Nephron progenitor cell (in vitro differentiated cells): Measurements from ENCODE around the gene GFPT2.

Experiments
- DNase-seq: peaks from one replicate; pipeline ENCODE4 v3.0.0; 2021
- H3K27ac Mint-ChIP-seq: 2 replicates; pipeline ENCODE4 v1.8.0; 2021; ENCODE audit warnings: mild to moderate bottlenecking, moderate library complexity, mixed read lengths
- H3K27me3 Mint-ChIP-seq: 2 replicates; pipeline ENCODE4 v1.8.0; 2021; ENCODE audit warnings: mild to moderate bottlenecking, low read depth, mixed read lengths; ENCODE audit not compliant: poor library complexity
- H3K36me3 Mint-ChIP-seq: 2 replicates; pipeline ENCODE4 v1.8.0; 2021; ENCODE audit warnings: low read depth, mixed read lengths
- H3K4me1 Mint-ChIP-seq: 2 replicates; pipeline ENCODE4 v1.8.0; 2021; ENCODE audit warnings: mixed read lengths
- H3K4me3 Mint-ChIP-seq: 2 replicates; pipeline ENCODE4 v1.8.0; 2021; ENCODE audit warnings: mild to moderate bottlenecking, moderate library complexity, mixed read lengths
- H3K9me3 Mint-ChIP-seq: 2 replicates; pipeline ENCODE4 v1.8.0; 2021; ENCODE audit warnings: mild to moderate bottlenecking, moderate library complexity, mixed read lengths
- TF ChIP-seq, protein P1 (sequence below): fragments of 200-600 bp; sonication (generic); IDR thresholded peaks from 2 replicates; pipeline ENCODE4 v1.5.0; 2021; ENCODE audit warnings: antibody characterized with exemption

GFPT2 gene

DNA sequence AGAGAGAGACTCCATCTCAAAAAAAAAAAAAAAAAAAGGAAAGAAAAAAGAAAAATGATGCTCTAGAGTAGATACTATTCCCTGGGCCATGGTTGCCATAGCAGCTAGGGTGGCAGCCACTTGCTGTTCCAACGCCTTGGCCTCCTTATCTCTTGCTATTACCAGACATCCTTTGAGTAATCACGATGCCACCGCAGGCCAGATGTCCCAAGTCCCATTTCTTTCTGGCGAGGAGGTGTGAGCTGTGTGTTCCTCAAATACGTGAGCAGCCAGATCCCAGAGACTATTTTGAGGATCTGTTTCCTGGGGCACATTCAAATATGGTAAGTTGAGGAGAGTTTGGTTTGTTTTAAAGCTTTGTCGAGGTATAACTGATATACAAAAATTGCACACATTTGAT lies 23.4 kb upstream of the GFPT2 start:
- peaks cover 7% of the 10 kb centered on the region for H3K27me3 Mint-ChIP-seq
- no peaks in the 10 kb centered on the region for H3K36me3 Mint-ChIP-seq
- TF ChIP-seq, protein P1, sequence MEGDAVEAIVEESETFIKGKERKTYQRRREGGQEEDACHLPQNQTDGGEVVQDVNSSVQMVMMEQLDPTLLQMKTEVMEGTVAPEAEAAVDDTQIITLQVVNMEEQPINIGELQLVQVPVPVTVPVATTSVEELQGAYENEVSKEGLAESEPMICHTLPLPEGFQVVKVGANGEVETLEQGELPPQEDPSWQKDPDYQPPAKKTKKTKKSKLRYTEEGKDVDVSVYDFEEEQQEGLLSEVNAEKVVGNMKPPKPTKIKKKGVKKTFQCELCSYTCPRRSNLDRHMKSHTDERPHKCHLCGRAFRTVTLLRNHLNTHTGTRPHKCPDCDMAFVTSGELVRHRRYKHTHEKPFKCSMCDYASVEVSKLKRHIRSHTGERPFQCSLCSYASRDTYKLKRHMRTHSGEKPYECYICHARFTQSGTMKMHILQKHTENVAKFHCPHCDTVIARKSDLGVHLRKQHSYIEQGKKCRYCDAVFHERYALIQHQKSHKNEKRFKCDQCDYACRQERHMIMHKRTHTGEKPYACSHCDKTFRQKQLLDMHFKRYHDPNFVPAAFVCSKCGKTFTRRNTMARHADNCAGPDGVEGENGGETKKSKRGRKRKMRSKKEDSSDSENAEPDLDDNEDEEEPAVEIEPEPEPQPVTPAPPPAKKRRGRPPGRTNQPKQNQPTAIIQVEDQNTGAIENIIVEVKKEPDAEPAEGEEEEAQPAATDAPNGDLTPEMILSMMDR: no peak
- peaks cover 23% of the 10 kb centered on the region for H3K4me1 Mint-ChIP-seq
- no peak for DNase-seq
- H3K27ac Mint-ChIP-seq: no peak overlapping the region
- H3K4me3 Mint-ChIP-seq: no peak overlapping the region
- H3K9me3 Mint-ChIP-seq: no peaks in the 10 kb centered on the region

DNA sequence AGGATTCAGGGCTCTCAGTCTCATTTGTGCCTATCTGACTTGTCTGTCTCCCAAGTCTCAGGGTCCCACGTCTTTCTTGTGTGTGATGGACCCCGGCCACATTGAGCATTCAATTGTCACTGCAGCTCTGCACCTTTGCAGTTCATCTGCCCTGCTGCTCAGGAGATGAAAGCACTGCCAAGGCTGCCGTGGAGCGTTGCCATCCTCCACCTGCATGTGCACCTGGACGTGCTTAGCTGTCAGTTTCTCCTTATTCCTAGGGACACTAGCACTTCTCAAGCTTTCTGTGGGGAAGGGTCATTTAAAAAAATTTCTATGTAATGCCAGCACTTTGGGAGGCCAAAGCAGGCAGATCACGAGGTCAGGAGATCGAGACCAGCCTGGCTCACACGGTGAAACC lies 22.8 kb upstream of the GFPT2 start:
- no peak for DNase-seq
- peaks cover 18% of the 10 kb centered on the region for H3K4me1 Mint-ChIP-seq
- no peak overlapping the region for H3K27ac Mint-ChIP-seq
- no peak overlapping the region for H3K4me3 Mint-ChIP-seq
- peaks cover 7% of the 10 kb centered on the region for H3K27me3 Mint-ChIP-seq
- no peaks in the 10 kb centered on the region for H3K36me3 Mint-ChIP-seq
- TF ChIP-seq, protein P1: no peak
- H3K9me3 Mint-ChIP-seq: no peaks in the 10 kb centered on the region

DNA sequence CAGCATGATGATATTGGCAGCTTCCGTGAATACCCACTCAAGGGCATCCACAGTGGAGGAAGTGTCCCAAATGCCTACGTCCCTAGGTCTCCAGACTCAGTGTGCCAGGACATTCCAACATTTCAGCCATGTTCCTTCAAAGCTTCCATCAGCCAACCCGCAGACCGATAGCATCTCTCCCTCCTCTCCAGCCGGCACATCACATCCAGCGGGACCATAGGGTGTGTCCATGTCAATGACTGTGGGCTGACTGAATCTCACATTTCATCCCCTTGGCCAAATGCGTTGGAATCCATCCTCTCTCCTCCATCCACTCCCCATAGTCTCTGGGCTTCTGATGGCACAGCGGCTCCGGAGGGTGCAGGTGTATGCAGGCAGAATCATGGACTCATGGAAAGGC lies 22.2 kb upstream of the GFPT2 start:
- no peaks in the 10 kb centered on the region for H3K36me3 Mint-ChIP-seq
- H3K27ac Mint-ChIP-seq: no peak overlapping the region
- peaks cover 7% of the 10 kb centered on the region for H3K27me3 Mint-ChIP-seq
- H3K9me3 Mint-ChIP-seq: no peaks in the 10 kb centered on the region
- H3K4me1 Mint-ChIP-seq: peaks cover 13% of the 10 kb centered on the region
- H3K4me3 Mint-ChIP-seq: no peak overlapping the region
- TF ChIP-seq, protein P1: no peak
- no peak for DNase-seq

DNA sequence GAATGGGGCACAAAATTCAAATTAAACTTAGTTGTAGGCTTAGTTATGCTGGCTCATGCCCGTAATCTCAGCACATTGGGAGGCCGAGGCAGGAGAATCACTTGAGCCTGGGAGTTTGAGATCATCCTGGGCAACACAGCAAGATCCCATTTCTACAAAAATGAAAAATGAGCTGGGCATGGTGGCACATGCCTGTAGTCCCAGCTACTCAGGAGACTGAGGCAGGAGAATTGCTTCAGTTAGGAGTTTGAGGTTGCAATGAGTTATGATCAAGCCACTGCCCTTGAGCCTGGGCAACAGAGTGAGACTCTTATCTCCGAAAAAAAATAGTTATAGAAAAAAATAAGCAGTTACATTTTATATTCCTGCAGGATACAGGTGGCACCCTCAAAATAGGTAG lies 20.7 kb upstream of the GFPT2 start:
- H3K9me3 Mint-ChIP-seq: no peaks in the 10 kb centered on the region
- no peaks in the 10 kb centered on the region for H3K4me1 Mint-ChIP-seq
- H3K27ac Mint-ChIP-seq: no peak overlapping the region
- no peaks in the 10 kb centered on the region for H3K36me3 Mint-ChIP-seq
- TF ChIP-seq, protein P1: no peak
- no peak for DNase-seq
- H3K27me3 Mint-ChIP-seq: peaks cover 7% of the 10 kb centered on the region
- no peak overlapping the region for H3K4me3 Mint-ChIP-seq

GRCh38 chr5:180373454-180373853 lies 20.3 kb upstream of the GFPT2 start:
- DNase-seq: no peak
- Mint-ChIP-seq H3K36me3 (no peaks in the 10 kb centered on the region), H3K27ac (no peak overlapping the region), H3K4me3 (no peak overlapping the region), H3K4me1 (no peaks in the 10 kb centered on the region), H3K9me3 (no peaks in the 10 kb centered on the region), H3K27me3 (peaks cover 7% of the 10 kb centered on the region)
- TF ChIP-seq, protein P1: no peak

- Mint-ChIP-seq H3K9me3 (no peaks in the 10 kb centered on the region), H3K4me3 (no peak overlapping the region), H3K27me3 (peaks cover 7% of the 10 kb centered on the region), H3K27ac (no peak overlapping the region), H3K36me3 (no peaks in the 10 kb centered on the region), H3K4me1 (no peaks in the 10 kb centered on the region)
- no peak for DNase-seq
- TF ChIP-seq, protein P1: no peak
These were observed 18.8 kb upstream of the GFPT2 start for GRCh38 chr5:180371949-180372348.
